ENCODE results near the gene TINAGL1.

The TINAGL1 gene

GRCh38 chr1:31552489-31552888 lies 23.8 kb upstream of the TINAGL1 start:
- no peak for TF ChIP-seq CTCF (IDR thresholded peaks at IDR 0.05; ENCODE audit: low read depth, low read length, missing control alignments)
- H3K4me3 ChIP-seq (replicated peaks; ENCODE audit: low read depth, low read length), result no peak overlapping the region

GRCh38 chr1:31556481-31557006 lies 19.8 kb upstream of the TINAGL1 start:
- H3K4me3 ChIP-seq (replicated peaks; ENCODE audit: low read depth, low read length), result no peak overlapping the region
- no peak for DNase-seq (ENCODE audit: extremely low read depth, low read depth)
- TF ChIP-seq CTCF (IDR thresholded peaks at IDR 0.05; ENCODE audit: low read depth, low read length, missing control alignments), result no peak

More at GRCh38 chr1:31552489-31552888, 23.8 kb upstream of the TINAGL1 start:
- no peak for DNase-seq (ENCODE audit: extremely low read depth, low read depth)

- H3K4me3 ChIP-seq (replicated peaks; ENCODE audit: low read depth, low read length), result no peak overlapping the region
- no peak for TF ChIP-seq CTCF (IDR thresholded peaks at IDR 0.05; ENCODE audit: low read depth, low read length, missing control alignments)
- DNase-seq (ENCODE audit: extremely low read depth, low read depth), result no peak
Observed at GRCh38 chr1:31559715-31560114, 16.6 kb upstream of the TINAGL1 start.

GRCh38 chr1:31560394-31560793 lies 15.9 kb upstream of the TINAGL1 start:
- DNase-seq (ENCODE audit: extremely low read depth, low read depth), result no peak
- H3K4me3 ChIP-seq (replicated peaks; ENCODE audit: low read depth, low read length), result no peak overlapping the region
- no peak for TF ChIP-seq CTCF (IDR thresholded peaks at IDR 0.05; ENCODE audit: low read depth, low read length, missing control alignments)

- no peak for TF ChIP-seq CTCF (IDR thresholded peaks at IDR 0.05; ENCODE audit: low read depth, low read length, missing control alignments)
- no peak for DNase-seq (ENCODE audit: extremely low read depth, low read depth)
- H3K4me3 ChIP-seq (replicated peaks; ENCODE audit: low read depth, low read length), result no peak overlapping the region
Observed at GRCh38 chr1:31562707-31563360, 13.5 kb upstream of the TINAGL1 start.

- no peak for DNase-seq (ENCODE audit: extremely low read depth, low read depth)
- TF ChIP-seq CTCF (IDR thresholded peaks at IDR 0.05; ENCODE audit: low read depth, low read length, missing control alignments), result no peak
Observed at GRCh38 chr1:31564606-31564989, 11.7 kb upstream of the TINAGL1 start.

More at GRCh38 chr1:31564606-31564989, 11.7 kb upstream of the TINAGL1 start:
- H3K4me3 ChIP-seq (replicated peaks; ENCODE audit: low read depth, low read length), result no peak overlapping the region
